Loucy (cell line): ENCODE measurements around the gene MYH8.

Source experiments
- H2AFZ ChIP-seq: fragments of 200-600 bp; sonication (generic); 2 replicates; pipeline ENCODE4 v1.6.0; 2016; ENCODE audit warnings: antibody characterized with exemption, mild to moderate bottlenecking, low read length, moderate library complexity
- H3F3A ChIP-seq: fragments of 200-600 bp; 2 replicates; pipeline ENCODE4 v1.6.0; 2016; ENCODE audit warnings: antibody characterized with exemption, low read depth, mild to moderate bottlenecking
- H3K27me3 ChIP-seq: fragments of 200-600 bp; sonication (generic); 2 replicates; pipeline ENCODE4 v1.6.1; 2014; ENCODE audit warnings: low read length, mild to moderate bottlenecking; ENCODE audit not compliant: insufficient read depth, poor library complexity, severe bottlenecking
- H3K36me3 ChIP-seq: fragments of 200-600 bp; sonication (generic); 2 replicates; pipeline ENCODE4 v1.6.1; 2016; ENCODE audit warnings: low read length; ENCODE audit not compliant: insufficient read depth
- H3K4me1 ChIP-seq: fragments of 200-600 bp; sonication (generic); 2 replicates; pipeline ENCODE4 v1.5.1; 2014; ENCODE audit warnings: low read length, mild to moderate bottlenecking; ENCODE audit not compliant: insufficient read depth, poor library complexity, severe bottlenecking
- H3K4me2 ChIP-seq: fragments of 200-600 bp; sonication (generic); 2 replicates; pipeline ENCODE4 v1.6.0; 2014; ENCODE audit warnings: antibody characterized with exemption, low read length, low read depth, mild to moderate bottlenecking; ENCODE audit not compliant: poor library complexity, severe bottlenecking
- H3K4me3 ChIP-seq: fragments of 200-600 bp; sonication (generic); 2 replicates; pipeline ENCODE4 v1.5.1; 2014; ENCODE audit warnings: low read length, mild to moderate bottlenecking, mixed read lengths; ENCODE audit not compliant: poor library complexity, severe bottlenecking
- H3K79me2 ChIP-seq: fragments of 200-600 bp; sonication (generic); 2 replicates; pipeline ENCODE4 v1.6.1; 2014; ENCODE audit warnings: low read length; ENCODE audit not compliant: insufficient read depth
- H3K9ac ChIP-seq: fragments of 200-600 bp; sonication (generic); 2 replicates; pipeline ENCODE4 v1.6.0; 2014; ENCODE audit warnings: mild to moderate bottlenecking, low read depth, low read length, moderate library complexity; ENCODE audit not compliant: poor library complexity, severe bottlenecking
- H3K9me2 ChIP-seq: fragments of 200-600 bp; sonication (generic); replicated peaks from 2 replicates; pipeline ENCODE4 v1.6.1; 2016; ENCODE audit warnings: low read depth, low read length, mixed read lengths
- H3K9me3 ChIP-seq: fragments of 200-600 bp; sonication (generic); 2 replicates; pipeline ENCODE4 v1.6.1; 2014; ENCODE audit warnings: mild to moderate bottlenecking, antibody characterized with exemption, low read length, low read depth; ENCODE audit not compliant: insufficient read depth
- H4K20me1 ChIP-seq: fragments of 200-600 bp; sonication (generic); 2 replicates; pipeline ENCODE4 v1.6.0; 2014; ENCODE audit warnings: antibody characterized with exemption, low read length, mild to moderate bottlenecking; ENCODE audit not compliant: insufficient read depth, poor library complexity, severe bottlenecking
- EZH2phosphoT487 ChIP-seq: fragments of 200-600 bp; IDR thresholded peaks from 2 replicates; pipeline ENCODE4 v1.6.1; 2018; ENCODE audit warnings: antibody characterized with exemption, mild to moderate bottlenecking, moderate library complexity, borderline replicate concordance
- TF ChIP-seq, protein P1 (sequence below): fragments of 200-600 bp; sonication (generic); conservative IDR thresholded peaks from 2 replicates; pipeline ENCODE4 v1.5.1; 2014; ENCODE audit warnings: mild to moderate bottlenecking, antibody characterized with exemption, low read length

The MYH8 gene

DNA sequence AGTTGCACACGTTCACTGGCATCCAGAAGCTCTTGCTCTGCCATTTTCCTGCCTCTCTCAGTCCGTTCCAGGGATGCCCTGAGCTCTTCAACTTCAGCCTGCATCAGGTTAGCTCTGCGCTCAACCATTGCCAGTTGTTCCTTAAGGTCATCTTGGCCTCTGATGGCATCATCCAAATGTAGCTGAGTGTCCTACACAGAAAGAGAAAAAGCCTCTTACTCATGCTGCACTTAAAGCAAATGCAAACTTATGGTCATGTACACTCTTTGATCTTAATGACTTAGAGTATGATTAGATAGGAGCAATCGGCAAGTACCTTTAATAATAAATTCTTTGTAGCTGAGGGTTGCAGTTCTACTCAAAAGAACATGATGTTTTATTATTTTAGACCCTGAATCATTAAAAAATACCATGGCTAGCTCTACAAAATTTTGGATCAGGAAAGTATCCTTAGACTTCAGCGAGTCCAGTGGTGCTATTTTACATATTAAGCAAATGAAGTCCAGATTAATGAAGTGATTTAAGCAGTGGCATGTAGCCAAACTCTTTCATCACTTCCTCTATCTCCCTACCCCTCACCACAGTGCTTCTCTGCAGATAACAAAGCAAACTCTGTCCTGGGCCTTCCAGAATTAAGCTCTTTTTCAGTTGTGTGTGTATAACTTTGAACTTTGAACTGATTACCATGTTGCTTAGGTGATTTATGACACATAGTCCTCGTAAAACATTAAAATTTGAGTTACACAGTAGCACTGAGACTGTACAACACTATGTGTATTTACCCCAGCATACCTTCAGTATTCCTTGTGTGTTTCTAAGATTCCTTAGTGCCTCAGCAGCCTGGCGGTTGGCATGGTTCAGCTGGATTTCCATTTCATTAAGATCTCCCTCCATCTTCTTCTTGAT, 25.5 kb upstream of the MYH8 start:
- Histone ChIP-seq H3K9me3 (no peaks in the 10 kb centered on the region), H3K4me2 (no peak overlapping the region), H3K9ac (no peak overlapping the region), H4K20me1 (no peaks in the 10 kb centered on the region), H3K27me3 (no peaks in the 10 kb centered on the region), H3K4me3 (no peak overlapping the region), H3K4me1 (no peaks in the 10 kb centered on the region), H3K79me2 (no peaks in the 10 kb centered on the region), H3K9me2 (no peaks in the 10 kb centered on the region), H3F3A (no peaks in the 10 kb centered on the region), H3K36me3 (no peaks in the 10 kb centered on the region), H2AFZ (no peak overlapping the region)
- TF ChIP-seq, protein P1, sequence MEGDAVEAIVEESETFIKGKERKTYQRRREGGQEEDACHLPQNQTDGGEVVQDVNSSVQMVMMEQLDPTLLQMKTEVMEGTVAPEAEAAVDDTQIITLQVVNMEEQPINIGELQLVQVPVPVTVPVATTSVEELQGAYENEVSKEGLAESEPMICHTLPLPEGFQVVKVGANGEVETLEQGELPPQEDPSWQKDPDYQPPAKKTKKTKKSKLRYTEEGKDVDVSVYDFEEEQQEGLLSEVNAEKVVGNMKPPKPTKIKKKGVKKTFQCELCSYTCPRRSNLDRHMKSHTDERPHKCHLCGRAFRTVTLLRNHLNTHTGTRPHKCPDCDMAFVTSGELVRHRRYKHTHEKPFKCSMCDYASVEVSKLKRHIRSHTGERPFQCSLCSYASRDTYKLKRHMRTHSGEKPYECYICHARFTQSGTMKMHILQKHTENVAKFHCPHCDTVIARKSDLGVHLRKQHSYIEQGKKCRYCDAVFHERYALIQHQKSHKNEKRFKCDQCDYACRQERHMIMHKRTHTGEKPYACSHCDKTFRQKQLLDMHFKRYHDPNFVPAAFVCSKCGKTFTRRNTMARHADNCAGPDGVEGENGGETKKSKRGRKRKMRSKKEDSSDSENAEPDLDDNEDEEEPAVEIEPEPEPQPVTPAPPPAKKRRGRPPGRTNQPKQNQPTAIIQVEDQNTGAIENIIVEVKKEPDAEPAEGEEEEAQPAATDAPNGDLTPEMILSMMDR = no peak
- TF ChIP-seq EZH2phosphoT487 = no peak

DNA sequence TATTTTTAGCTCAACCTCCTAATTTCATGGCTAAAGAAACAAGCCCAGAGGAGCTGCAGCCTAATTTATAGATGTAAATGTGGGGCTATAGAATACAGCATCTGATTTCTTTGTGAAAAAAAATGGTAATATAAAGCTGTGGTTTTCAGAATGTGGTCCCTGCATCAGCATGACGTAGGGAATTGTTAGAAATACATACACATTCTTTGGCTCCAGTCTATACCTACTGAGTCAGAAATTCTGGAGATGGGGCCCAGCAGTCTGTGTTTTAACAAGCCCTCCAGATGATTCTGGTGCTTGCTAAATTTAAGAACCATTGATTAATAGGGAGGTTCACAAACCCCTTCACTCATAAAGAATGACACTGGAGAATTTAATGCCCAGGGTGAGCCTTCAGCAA, 18.1 kb upstream of the MYH8 start:
- H4K20me1 ChIP-seq = no peaks in the 10 kb centered on the region
- no peaks in the 10 kb centered on the region for H3K9me2 ChIP-seq
- H3K4me3 ChIP-seq = no peak overlapping the region
- no peaks in the 10 kb centered on the region for H3K36me3 ChIP-seq
- H3K79me2 ChIP-seq = no peaks in the 10 kb centered on the region
- H3K4me2 ChIP-seq = no peak overlapping the region
- TF ChIP-seq EZH2phosphoT487 = no peak
- TF ChIP-seq, protein P1 = no peak
- no peak overlapping the region for H3K9ac ChIP-seq
- no peak overlapping the region for H2AFZ ChIP-seq
- no peaks in the 10 kb centered on the region for H3K27me3 ChIP-seq
- H3F3A ChIP-seq = no peaks in the 10 kb centered on the region
- H3K9me3 ChIP-seq = no peaks in the 10 kb centered on the region
- H3K4me1 ChIP-seq = no peaks in the 10 kb centered on the region

DNA sequence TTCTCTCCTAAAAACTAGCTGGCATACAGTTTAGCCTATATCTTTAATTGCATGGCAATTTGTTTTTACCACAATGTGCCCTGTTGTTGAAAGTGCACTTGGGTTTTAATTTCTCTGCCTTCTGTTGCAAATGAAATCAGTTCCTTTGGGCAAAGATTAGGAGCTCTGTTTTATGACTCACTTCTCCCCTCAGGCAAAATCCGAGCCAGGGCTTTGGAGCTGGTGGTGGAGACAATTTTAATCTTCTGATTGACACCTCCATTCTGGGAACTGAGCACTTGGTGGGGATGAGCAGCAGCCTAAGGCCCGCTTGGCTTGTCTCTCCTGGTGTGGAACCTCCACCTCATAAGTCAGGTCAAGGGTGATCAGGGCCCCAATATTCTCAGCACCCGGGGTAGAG, 13.3 kb upstream of the MYH8 start:
- no peak overlapping the region for H3K4me2 ChIP-seq
- H3F3A ChIP-seq = no peaks in the 10 kb centered on the region
- H3K9me2 ChIP-seq = no peaks in the 10 kb centered on the region
- H3K9ac ChIP-seq = no peak overlapping the region
- H4K20me1 ChIP-seq = no peaks in the 10 kb centered on the region
- no peak overlapping the region for H2AFZ ChIP-seq
- H3K4me1 ChIP-seq = no peaks in the 10 kb centered on the region
- H3K27me3 ChIP-seq = no peaks in the 10 kb centered on the region
- no peak overlapping the region for H3K4me3 ChIP-seq
- no peaks in the 10 kb centered on the region for H3K36me3 ChIP-seq
- TF ChIP-seq, protein P1 = no peak
- no peak for TF ChIP-seq EZH2phosphoT487
- H3K9me3 ChIP-seq = no peaks in the 10 kb centered on the region
- no peaks in the 10 kb centered on the region for H3K79me2 ChIP-seq
